RPMI8226 (cell line): ENCODE measurements around the gene RBM15B.
"Not testable (repeated sequence)": the region's sequence is repeated elsewhere in the genome, so short reads cannot be mapped to it uniquely, and the experiment has no call there.

Experiments
- DNase-seq: peaks from one replicate; pipeline ENCODE4 v3.0.0-alpha.2; 2015

RBM15B gene

GRCh38 chr3:51391075-51391565 lies at the start of gene RBM15B:
RBM15B (plus strand) TSS chr3:51391285; CDS start chr3:51391400, 115 bp downstream.
- DNase-seq: peak; percentile 98

GRCh38 chr3:51343918-51344687 lies 47.0 kb upstream of the RBM15B start:
- DNase-seq: no peak

- no peak for DNase-seq
Measured at GRCh38 chr3:51350751-51351150, 40.3 kb upstream of the RBM15B start.

- DNase-seq: no peak
Measured at GRCh38 chr3:51353131-51353530, 38.0 kb upstream of the RBM15B start.

GRCh38 chr3:51353691-51354090 lies 37.4 kb upstream of the RBM15B start:
- DNase-seq: no peak

GRCh38 chr3:51354172-51354571 lies 36.9 kb upstream of the RBM15B start:
- DNase-seq: no peak

GRCh38 chr3:51354731-51355615 lies 36.1 kb upstream of the RBM15B start:
- DNase-seq: no peak

GRCh38 chr3:51355891-51356578 lies 35.0 kb upstream of the RBM15B start:
- no peak for DNase-seq

GRCh38 chr3:51357856-51358255 lies 33.2 kb upstream of the RBM15B start:
- no peak for DNase-seq

- no peak for DNase-seq
Measured at GRCh38 chr3:51358981-51359380, 32.1 kb upstream of the RBM15B start.

- DNase-seq: no peak
Measured at GRCh38 chr3:51360806-51361205, 30.3 kb upstream of the RBM15B start.

- DNase-seq: no peak
Measured at GRCh38 chr3:51361746-51362145, 29.3 kb upstream of the RBM15B start.

GRCh38 chr3:51362476-51362875 lies 28.6 kb upstream of the RBM15B start:
- DNase-seq: no peak

- not testable (repeated sequence) for DNase-seq
Measured at GRCh38 chr3:51368276-51368675, 22.8 kb upstream of the RBM15B start.

- DNase-seq: peak; percentile 73
Measured at GRCh38 chr3:51371943-51372557, 19.0 kb upstream of the RBM15B start.

- DNase-seq: peak; percentile 58
Measured at GRCh38 chr3:51373658-51374421, 17.2 kb upstream of the RBM15B start.

- DNase-seq: no peak
Measured at GRCh38 chr3:51374456-51374855, 16.6 kb upstream of the RBM15B start.

GRCh38 chr3:51375136-51375535 lies 15.9 kb upstream of the RBM15B start:
- DNase-seq: no peak

GRCh38 chr3:51375571-51375970 lies 15.5 kb upstream of the RBM15B start:
- no peak for DNase-seq

GRCh38 chr3:51378065-51378464 lies 13.0 kb upstream of the RBM15B start:
- DNase-seq: no peak

GRCh38 chr3:51378726-51379125 lies 12.4 kb upstream of the RBM15B start:
- DNase-seq: no peak

- no peak for DNase-seq
Measured at GRCh38 chr3:51379301-51379700, 11.8 kb upstream of the RBM15B start.
